HepG2 (cell line): ENCODE results near the gene RRBP1. TPM values are rescaled to one million over a fixed set of nuclear protein-coding genes. Genes with fewer than 3 reads are reported as not detected.

Source experiments
- EEA1 ChIP-seq: sonication (generic); formaldehyde crosslinking; IDR thresholded peaks from 2 replicates; pipeline ENCODE4 v1.5.1; 2020; ENCODE audit warnings: mild to moderate bottlenecking, missing genetic modification reagents, borderline replicate concordance
- ISX ChIP-seq: sonication (generic); formaldehyde crosslinking; conservative IDR thresholded peaks from 2 replicates; pipeline ENCODE4 v1.5.0; 2020; ENCODE audit warnings: missing genetic modification reagents
- SOX13 ChIP-seq, 3 experiments: fragments of 450-650 bp in 1 of 3; sonication (generic) in 1 of 3; formaldehyde crosslinking in 1 of 3; IDR thresholded peaks in 2 of 3; conservative IDR thresholded peaks in 1 of 3; 2 replicates each; pipeline versions ENCODE4 v1.5.0 to v1.6.1; 2016 to 2020; ENCODE audit warnings: antibody characterized with exemption in 1 of 3, mild to moderate bottlenecking in 1 of 3, missing compliant biosample characterization in 1 of 3, missing genetic modification reagents in 1 of 3, moderate library complexity in 1 of 3
- ZFP1 ChIP-seq: IDR thresholded peaks from 2 replicates; pipeline ENCODE4 v1.6.1; 2016
- ZFP36L2 ChIP-seq: sonication (generic); formaldehyde crosslinking; IDR thresholded peaks from 2 replicates; pipeline ENCODE4 v1.4.0; 2020; ENCODE audit warnings: missing genetic modification reagents
- ZMAT3 ChIP-seq: sonication (generic); formaldehyde crosslinking; conservative IDR thresholded peaks from 2 replicates; pipeline ENCODE4 v1.7.0; 2021; ENCODE audit warnings: missing genetic modification reagents
- ZNF768 ChIP-seq: sonication (generic); formaldehyde crosslinking; IDR thresholded peaks from 2 replicates; pipeline ENCODE4 v1.4.0; 2020; ENCODE audit warnings: missing genetic modification reagents
- ZNF781 ChIP-seq: sonication (generic); formaldehyde crosslinking; IDR thresholded peaks from 2 replicates; pipeline ENCODE4 v1.5.1; 2020; ENCODE audit warnings: borderline replicate concordance, mild to moderate bottlenecking, missing genetic modification reagents; ENCODE audit errors: not compliant biosample characterization
- polyA plus RNA-seq, 8 experiments: library from polyadenylated mRNA; depleted of rRNA in 3 of 8; stranded (reverse) in 7 of 8; unstranded in 1 of 8; fragments of >200 nt; fragmentation: Illumina TruSeq in 4 of 8; extraction: Trizol in 4 of 8; gene quantifications; 2 replicates each; pipeline versions ENCODE4 v1.2.1 to v1.2.3, GENCODE V29; 2011 to 2016; ENCODE audit warnings: low read depth in 4 of 8, missing spikeins in 1 of 8, mixed read lengths in 1 of 8; ENCODE audit not compliant: insufficient read depth in 1 of 8
- total RNA-seq, 5 experiments: library from RNA; depleted of rRNA; stranded (reverse); fragments of >200 nt; fragmentation: Illumina TruSeq; extraction: Trizol; gene quantifications; 2 replicates each; pipeline ENCODE4 v1.2.3, GENCODE V29; 2016; ENCODE audit warnings: low read depth in 1 of 5
- TF ChIP-seq, protein P1 (sequence below): IDR thresholded peaks from 2 replicates; pipeline ENCODE4 v1.6.1; 2016; ENCODE audit warnings: low read depth, missing genetic modification reagents, missing compliant biosample characterization
- TF ChIP-seq, protein P2 (sequence below): sonication (generic); formaldehyde crosslinking; IDR thresholded peaks from 2 replicates; pipeline ENCODE4 v1.9.0; 2022; ENCODE audit warnings: missing genetic modification reagents, mild to moderate bottlenecking, borderline replicate concordance
- TF ChIP-seq, protein P3 (sequence below): sonication (generic); formaldehyde crosslinking; IDR thresholded peaks from 2 replicates; pipeline ENCODE4 v1.5.1; 2020; ENCODE audit warnings: mild to moderate bottlenecking, missing genetic modification reagents, borderline replicate concordance
- TF ChIP-seq, protein P4 (sequence below): sonication (generic); formaldehyde crosslinking; IDR thresholded peaks from 2 replicates; pipeline ENCODE4 v1.5.0; 2020; ENCODE audit warnings: mild to moderate bottlenecking, missing genetic modification reagents, borderline replicate concordance

The RRBP1 gene
- total and polyA plus RNA-seq, 2 of the 13 experiments (the other 11 are each of a cell fraction or from before 2014, with no cell fraction given): 150 to 222 TPM

- TF ChIP-seq, protein P1, sequence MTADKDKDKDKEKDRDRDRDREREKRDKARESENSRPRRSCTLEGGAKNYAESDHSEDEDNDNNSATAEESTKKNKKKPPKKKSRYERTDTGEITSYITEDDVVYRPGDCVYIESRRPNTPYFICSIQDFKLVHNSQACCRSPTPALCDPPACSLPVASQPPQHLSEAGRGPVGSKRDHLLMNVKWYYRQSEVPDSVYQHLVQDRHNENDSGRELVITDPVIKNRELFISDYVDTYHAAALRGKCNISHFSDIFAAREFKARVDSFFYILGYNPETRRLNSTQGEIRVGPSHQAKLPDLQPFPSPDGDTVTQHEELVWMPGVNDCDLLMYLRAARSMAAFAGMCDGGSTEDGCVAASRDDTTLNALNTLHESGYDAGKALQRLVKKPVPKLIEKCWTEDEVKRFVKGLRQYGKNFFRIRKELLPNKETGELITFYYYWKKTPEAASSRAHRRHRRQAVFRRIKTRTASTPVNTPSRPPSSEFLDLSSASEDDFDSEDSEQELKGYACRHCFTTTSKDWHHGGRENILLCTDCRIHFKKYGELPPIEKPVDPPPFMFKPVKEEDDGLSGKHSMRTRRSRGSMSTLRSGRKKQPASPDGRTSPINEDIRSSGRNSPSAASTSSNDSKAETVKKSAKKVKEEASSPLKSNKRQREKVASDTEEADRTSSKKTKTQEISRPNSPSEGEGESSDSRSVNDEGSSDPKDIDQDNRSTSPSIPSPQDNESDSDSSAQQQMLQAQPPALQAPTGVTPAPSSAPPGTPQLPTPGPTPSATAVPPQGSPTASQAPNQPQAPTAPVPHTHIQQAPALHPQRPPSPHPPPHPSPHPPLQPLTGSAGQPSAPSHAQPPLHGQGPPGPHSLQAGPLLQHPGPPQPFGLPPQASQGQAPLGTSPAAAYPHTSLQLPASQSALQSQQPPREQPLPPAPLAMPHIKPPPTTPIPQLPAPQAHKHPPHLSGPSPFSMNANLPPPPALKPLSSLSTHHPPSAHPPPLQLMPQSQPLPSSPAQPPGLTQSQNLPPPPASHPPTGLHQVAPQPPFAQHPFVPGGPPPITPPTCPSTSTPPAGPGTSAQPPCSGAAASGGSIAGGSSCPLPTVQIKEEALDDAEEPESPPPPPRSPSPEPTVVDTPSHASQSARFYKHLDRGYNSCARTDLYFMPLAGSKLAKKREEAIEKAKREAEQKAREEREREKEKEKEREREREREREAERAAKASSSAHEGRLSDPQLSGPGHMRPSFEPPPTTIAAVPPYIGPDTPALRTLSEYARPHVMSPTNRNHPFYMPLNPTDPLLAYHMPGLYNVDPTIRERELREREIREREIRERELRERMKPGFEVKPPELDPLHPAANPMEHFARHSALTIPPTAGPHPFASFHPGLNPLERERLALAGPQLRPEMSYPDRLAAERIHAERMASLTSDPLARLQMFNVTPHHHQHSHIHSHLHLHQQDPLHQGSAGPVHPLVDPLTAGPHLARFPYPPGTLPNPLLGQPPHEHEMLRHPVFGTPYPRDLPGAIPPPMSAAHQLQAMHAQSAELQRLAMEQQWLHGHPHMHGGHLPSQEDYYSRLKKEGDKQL (CRISPR knock-in tag): no peak
- TF ChIP-seq, protein P2, sequence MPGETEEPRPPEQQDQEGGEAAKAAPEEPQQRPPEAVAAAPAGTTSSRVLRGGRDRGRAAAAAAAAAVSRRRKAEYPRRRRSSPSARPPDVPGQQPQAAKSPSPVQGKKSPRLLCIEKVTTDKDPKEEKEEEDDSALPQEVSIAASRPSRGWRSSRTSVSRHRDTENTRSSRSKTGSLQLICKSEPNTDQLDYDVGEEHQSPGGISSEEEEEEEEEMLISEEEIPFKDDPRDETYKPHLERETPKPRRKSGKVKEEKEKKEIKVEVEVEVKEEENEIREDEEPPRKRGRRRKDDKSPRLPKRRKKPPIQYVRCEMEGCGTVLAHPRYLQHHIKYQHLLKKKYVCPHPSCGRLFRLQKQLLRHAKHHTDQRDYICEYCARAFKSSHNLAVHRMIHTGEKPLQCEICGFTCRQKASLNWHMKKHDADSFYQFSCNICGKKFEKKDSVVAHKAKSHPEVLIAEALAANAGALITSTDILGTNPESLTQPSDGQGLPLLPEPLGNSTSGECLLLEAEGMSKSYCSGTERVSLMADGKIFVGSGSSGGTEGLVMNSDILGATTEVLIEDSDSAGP (CRISPR knock-in tag): peak; percentile 75
- no peak for TF ChIP-seq ZFP36L2 (CRISPR knock-in tag)
- no peak; the same call in 1 of the 2 replicates for TF ChIP-seq EEA1 (CRISPR knock-in tag)
- no peak for TF ChIP-seq ZNF781 (CRISPR knock-in tag)
- TF ChIP-seq, protein P3, sequence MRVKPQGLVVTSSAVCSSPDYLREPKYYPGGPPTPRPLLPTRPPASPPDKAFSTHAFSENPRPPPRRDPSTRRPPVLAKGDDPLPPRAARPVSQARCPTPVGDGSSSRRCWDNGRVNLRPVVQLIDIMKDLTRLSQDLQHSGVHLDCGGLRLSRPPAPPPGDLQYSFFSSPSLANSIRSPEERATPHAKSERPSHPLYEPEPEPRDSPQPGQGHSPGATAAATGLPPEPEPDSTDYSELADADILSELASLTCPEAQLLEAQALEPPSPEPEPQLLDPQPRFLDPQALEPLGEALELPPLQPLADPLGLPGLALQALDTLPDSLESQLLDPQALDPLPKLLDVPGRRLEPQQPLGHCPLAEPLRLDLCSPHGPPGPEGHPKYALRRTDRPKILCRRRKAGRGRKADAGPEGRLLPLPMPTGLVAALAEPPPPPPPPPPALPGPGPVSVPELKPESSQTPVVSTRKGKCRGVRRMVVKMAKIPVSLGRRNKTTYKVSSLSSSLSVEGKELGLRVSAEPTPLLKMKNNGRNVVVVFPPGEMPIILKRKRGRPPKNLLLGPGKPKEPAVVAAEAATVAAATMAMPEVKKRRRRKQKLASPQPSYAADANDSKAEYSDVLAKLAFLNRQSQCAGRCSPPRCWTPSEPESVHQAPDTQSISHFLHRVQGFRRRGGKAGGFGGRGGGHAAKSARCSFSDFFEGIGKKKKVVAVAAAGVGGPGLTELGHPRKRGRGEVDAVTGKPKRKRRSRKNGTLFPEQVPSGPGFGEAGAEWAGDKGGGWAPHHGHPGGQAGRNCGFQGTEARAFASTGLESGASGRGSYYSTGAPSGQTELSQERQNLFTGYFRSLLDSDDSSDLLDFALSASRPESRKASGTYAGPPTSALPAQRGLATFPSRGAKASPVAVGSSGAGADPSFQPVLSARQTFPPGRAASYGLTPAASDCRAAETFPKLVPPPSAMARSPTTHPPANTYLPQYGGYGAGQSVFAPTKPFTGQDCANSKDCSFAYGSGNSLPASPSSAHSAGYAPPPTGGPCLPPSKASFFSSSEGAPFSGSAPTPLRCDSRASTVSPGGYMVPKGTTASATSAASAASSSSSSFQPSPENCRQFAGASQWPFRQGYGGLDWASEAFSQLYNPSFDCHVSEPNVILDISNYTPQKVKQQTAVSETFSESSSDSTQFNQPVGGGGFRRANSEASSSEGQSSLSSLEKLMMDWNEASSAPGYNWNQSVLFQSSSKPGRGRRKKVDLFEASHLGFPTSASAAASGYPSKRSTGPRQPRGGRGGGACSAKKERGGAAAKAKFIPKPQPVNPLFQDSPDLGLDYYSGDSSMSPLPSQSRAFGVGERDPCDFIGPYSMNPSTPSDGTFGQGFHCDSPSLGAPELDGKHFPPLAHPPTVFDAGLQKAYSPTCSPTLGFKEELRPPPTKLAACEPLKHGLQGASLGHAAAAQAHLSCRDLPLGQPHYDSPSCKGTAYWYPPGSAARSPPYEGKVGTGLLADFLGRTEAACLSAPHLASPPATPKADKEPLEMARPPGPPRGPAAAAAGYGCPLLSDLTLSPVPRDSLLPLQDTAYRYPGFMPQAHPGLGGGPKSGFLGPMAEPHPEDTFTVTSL (CRISPR knock-in tag): no peak
- TF ChIP-seq, protein P4, sequence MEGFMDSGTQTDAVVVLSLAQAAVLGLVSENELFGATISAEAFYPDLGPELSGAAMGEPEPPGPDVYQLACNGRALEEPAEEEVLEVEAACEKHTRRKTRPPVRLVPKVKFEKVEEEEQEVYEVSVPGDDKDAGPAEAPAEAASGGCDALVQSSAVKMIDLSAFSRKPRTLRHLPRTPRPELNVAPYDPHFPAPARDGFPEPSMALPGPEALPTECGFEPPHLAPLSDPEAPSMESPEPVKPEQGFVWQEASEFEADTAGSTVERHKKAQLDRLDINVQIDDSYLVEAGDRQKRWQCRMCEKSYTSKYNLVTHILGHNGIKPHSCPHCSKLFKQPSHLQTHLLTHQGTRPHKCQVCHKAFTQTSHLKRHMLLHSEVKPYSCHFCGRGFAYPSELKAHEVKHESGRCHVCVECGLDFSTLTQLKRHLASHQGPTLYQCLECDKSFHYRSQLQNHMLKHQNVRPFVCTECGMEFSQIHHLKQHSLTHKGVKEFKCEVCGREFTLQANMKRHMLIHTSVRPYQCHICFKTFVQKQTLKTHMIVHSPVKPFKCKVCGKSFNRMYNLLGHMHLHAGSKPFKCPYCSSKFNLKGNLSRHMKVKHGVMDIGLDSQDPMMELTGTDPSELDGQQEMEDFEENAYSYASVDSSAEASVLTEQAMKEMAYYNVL (CRISPR knock-in tag): no peak
- no peak for TF ChIP-seq ZMAT3 (CRISPR knock-in tag)
- TF ChIP-seq ZFP1 (CRISPR knock-in tag): no peak
- TF ChIP-seq ZNF768 (CRISPR knock-in tag): peak; percentile 47; the same call in 1 of the 2 replicates
- TF ChIP-seq SOX13 (IDR thresholded peaks at IDR 0.05): no peak
- no peak for TF ChIP-seq SOX13 (CRISPR knock-in tag; conservative IDR thresholded peaks at IDR 0.05 in 1 of 2, IDR thresholded peaks at IDR 0.05 in 1 of 2)
- no peak for TF ChIP-seq ISX (CRISPR knock-in tag)
Measured at GRCh38 chr20:17709361-17710293, 27.6 kb upstream of the RRBP1 start (continued).
